ENCODE results near the gene RELT. TPM values are rescaled to one million over a fixed set of nuclear protein-coding genes. Genes with fewer than 3 reads are reported as not detected.

Gene RELT
- total and polyA plus RNA-seq, 2 of the 13 experiments (the other 11 are each of a cell fraction or from before 2014, with no cell fraction given): 2.5 to 4.7 TPM

DNA sequence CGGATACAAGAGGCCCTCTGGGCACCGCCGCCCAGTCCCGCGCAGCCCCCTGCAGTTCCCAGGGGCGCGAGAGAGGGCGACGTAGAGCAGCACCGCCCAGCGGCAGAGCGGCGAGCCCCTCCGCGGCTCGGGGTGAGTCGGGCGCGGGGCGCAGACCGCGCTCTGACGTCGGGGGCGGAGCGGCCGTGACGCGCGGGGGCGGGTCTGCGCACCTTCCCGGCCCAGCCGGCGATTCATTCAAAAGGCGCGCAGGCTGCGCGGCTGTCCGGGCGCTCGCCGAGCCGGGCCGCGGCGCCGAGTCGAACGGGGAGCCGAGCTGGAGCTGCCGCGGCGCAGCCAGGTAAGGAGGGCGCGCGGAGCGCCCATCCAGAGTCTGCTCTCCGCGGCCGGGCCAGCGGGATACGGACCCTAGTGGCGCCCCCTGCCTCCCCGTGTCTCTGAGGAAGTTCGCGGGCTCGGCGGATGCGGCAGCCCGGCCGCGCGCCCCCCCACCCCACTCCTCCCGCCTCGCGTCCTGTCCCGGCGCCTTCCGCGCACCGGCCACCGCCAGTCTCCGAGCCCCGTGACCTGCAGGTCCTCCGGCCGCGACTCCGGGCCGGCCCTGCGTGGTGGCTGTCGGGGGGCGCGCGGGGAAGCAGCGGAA lies at the start of gene RELT (continued):
- TF ChIP-seq HMGXB4 (CRISPR knock-in tag; IDR thresholded peaks at IDR 0.05; ENCODE audit: borderline replicate concordance in 1 of 2, low read depth in 1 of 2) (peak; percentile 64 to 73; a peak in 3 of 4 replicates), PHF8 (CRISPR knock-in tag; IDR thresholded peaks at IDR 0.05) (peak; percentile 62), REXO4 (CRISPR knock-in tag; IDR thresholded peaks at IDR 0.05; ENCODE audit: borderline replicate concordance) (no peak), ZNF34 (CRISPR knock-in tag; IDR thresholded peaks at IDR 0.05; ENCODE audit: borderline replicate concordance) (peak; percentile 71; the same call in 1 of the 2 replicates), HNRNPLL (IDR thresholded peaks at IDR 0.05; ENCODE audit: low read depth, low read length, poor library complexity, severe bottlenecking) (peak; percentile 96), CHD4 (IDR thresholded peaks at IDR 0.05; ENCODE audit: borderline replicate concordance, low read length) (no peak), ZBTB34 (CRISPR knock-in tag; IDR thresholded peaks at IDR 0.05) (no peak), DR1 (CRISPR knock-in tag; IDR thresholded peaks at IDR 0.05) (peak; percentile 53; the same call in 1 of the 2 replicates), STAG1 (CRISPR knock-in tag; IDR thresholded peaks at IDR 0.05) (peak; percentile 48), MXI1 (IDR thresholded peaks at IDR 0.05; ENCODE audit: borderline replicate concordance, low read depth, low read length) (peak; percentile 78; the same call in 2 of the 3 replicates), ZSCAN31 (CRISPR knock-in tag; IDR thresholded peaks at IDR 0.05; ENCODE audit: low read depth) (0 out of 2 replicates have a peak, but pooled peaks have one; percentile 29), ZNF75D (CRISPR knock-in tag; IDR thresholded peaks at IDR 0.05; ENCODE audit: borderline replicate concordance) (no peak), ZFX (CRISPR knock-in tag; IDR thresholded peaks at IDR 0.05; ENCODE audit: low read depth) (peak; percentile 62), SPEN (CRISPR knock-in tag; IDR thresholded peaks at IDR 0.05; ENCODE audit: low read depth) (peak; percentile 56; the same call in 1 of the 2 replicates)
- TF ChIP-seq, protein P1, sequence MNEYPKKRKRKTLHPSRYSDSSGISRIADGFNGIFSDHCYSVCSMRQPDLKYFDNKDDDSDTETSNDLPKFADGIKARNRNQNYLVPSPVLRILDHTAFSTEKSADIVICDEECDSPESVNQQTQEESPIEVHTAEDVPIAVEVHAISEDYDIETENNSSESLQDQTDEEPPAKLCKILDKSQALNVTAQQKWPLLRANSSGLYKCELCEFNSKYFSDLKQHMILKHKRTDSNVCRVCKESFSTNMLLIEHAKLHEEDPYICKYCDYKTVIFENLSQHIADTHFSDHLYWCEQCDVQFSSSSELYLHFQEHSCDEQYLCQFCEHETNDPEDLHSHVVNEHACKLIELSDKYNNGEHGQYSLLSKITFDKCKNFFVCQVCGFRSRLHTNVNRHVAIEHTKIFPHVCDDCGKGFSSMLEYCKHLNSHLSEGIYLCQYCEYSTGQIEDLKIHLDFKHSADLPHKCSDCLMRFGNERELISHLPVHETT (CRISPR knock-in tag; conservative IDR thresholded peaks at IDR 0.05): peak; percentile 25; the same call in 1 of the 2 replicates
- TF ChIP-seq, protein P2, sequence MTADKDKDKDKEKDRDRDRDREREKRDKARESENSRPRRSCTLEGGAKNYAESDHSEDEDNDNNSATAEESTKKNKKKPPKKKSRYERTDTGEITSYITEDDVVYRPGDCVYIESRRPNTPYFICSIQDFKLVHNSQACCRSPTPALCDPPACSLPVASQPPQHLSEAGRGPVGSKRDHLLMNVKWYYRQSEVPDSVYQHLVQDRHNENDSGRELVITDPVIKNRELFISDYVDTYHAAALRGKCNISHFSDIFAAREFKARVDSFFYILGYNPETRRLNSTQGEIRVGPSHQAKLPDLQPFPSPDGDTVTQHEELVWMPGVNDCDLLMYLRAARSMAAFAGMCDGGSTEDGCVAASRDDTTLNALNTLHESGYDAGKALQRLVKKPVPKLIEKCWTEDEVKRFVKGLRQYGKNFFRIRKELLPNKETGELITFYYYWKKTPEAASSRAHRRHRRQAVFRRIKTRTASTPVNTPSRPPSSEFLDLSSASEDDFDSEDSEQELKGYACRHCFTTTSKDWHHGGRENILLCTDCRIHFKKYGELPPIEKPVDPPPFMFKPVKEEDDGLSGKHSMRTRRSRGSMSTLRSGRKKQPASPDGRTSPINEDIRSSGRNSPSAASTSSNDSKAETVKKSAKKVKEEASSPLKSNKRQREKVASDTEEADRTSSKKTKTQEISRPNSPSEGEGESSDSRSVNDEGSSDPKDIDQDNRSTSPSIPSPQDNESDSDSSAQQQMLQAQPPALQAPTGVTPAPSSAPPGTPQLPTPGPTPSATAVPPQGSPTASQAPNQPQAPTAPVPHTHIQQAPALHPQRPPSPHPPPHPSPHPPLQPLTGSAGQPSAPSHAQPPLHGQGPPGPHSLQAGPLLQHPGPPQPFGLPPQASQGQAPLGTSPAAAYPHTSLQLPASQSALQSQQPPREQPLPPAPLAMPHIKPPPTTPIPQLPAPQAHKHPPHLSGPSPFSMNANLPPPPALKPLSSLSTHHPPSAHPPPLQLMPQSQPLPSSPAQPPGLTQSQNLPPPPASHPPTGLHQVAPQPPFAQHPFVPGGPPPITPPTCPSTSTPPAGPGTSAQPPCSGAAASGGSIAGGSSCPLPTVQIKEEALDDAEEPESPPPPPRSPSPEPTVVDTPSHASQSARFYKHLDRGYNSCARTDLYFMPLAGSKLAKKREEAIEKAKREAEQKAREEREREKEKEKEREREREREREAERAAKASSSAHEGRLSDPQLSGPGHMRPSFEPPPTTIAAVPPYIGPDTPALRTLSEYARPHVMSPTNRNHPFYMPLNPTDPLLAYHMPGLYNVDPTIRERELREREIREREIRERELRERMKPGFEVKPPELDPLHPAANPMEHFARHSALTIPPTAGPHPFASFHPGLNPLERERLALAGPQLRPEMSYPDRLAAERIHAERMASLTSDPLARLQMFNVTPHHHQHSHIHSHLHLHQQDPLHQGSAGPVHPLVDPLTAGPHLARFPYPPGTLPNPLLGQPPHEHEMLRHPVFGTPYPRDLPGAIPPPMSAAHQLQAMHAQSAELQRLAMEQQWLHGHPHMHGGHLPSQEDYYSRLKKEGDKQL (CRISPR knock-in tag; IDR thresholded peaks at IDR 0.05; ENCODE audit: low read depth): no peak
- TF ChIP-seq, protein P3, sequence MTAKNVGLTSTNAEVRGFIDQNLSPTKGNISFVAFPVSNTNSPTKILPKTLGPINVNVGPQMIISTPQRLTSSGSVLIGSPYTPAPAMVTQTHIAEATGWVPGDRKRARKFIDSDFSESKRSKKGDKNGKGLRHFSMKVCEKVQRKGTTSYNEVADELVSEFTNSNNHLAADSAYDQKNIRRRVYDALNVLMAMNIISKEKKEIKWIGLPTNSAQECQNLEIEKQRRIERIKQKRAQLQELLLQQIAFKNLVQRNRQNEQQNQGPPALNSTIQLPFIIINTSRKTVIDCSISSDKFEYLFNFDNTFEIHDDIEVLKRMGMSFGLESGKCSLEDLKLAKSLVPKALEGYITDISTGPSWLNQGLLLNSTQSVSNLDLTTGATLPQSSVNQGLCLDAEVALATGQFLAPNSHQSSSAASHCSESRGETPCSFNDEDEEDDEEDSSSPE (CRISPR knock-in tag; IDR thresholded peaks at IDR 0.05): peak; percentile 85; the same call in 1 of the 2 replicates
